ENCODE results near the gene SLC7A9.
"Not testable (repeated sequence)": the region's sequence is repeated elsewhere in the genome, so short reads cannot be mapped to it uniquely, and the experiment has no call there.

Gene SLC7A9

GRCh38 chr19:32869369-32869965, at the start of gene SLC7A9:
SLC7A9 (minus strand) TSS chr19:32869767; CDS start chr19:32868534, 1,233 bp downstream.
- DNase-seq, result no peak

- no peak for DNase-seq
These were observed 49.8 kb upstream of the SLC7A9 start for GRCh38 chr19:32919365-32919764.

DNA sequence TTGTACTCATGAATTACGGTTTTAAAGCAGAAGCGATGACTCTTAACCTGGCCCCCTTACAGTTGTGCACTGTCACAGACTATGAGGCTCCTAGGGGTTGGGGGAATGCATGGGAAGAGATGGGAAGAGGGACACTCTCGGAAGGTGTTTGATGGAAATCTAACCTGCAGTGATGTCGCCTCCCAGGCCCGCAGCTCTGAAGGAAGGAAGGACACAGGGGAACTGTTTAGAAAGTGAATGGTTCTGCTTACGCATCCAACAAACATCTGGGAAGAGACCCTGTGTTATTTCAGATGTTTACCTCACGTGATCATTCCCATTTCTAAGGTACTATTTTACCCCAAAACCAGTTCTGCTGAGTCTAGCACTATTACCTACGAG, 48.0 kb upstream of the SLC7A9 start:
- DNase-seq, result no peak

DNA sequence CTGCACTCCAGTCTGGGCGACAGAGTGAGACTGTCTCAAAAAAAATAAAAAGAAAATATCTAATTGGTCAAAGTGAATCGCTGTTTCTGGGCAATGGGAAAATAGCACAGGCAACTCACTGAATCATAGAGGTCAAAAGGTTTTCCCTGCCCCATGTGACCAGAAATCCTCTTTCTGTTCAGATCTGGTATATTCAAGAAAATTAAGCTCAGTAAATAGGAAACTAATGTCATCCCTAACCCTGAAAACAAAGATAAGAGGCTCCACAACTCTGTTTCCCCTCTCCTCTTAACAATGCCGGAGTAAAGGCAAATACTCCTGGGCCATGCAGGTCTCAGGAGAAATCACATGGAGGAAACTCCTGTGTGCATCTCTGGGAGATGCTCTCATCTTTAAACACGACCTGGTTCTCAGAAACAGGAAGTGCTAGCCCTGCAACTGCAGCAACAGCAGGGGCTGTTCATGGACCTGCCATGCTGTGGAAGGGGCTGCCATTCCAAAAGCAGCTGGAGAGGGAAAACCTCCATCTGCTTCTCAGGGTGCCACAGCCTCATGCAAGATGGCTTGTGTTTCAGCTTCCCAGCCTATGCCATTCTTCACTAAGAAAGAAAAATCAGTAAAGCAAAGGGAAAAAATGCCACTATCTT, 47.5 kb upstream of the SLC7A9 start:
- DNase-seq, result no peak

- DNase-seq, result no peak
These were observed 45.5 kb upstream of the SLC7A9 start for GRCh38 chr19:32914879-32915660.

GRCh38 chr19:32911467-32911866, 41.9 kb upstream of the SLC7A9 start:
- DNase-seq, result no peak

- no peak for DNase-seq
These were observed 41.3 kb upstream of the SLC7A9 start for GRCh38 chr19:32910874-32911273.

GRCh38 chr19:32910094-32910493, 40.5 kb upstream of the SLC7A9 start:
- DNase-seq, result no peak

- no peak for DNase-seq
These were observed 39.7 kb upstream of the SLC7A9 start for GRCh38 chr19:32909257-32909656.

GRCh38 chr19:32908641-32909190, 39.1 kb upstream of the SLC7A9 start:
- no peak for DNase-seq

DNA sequence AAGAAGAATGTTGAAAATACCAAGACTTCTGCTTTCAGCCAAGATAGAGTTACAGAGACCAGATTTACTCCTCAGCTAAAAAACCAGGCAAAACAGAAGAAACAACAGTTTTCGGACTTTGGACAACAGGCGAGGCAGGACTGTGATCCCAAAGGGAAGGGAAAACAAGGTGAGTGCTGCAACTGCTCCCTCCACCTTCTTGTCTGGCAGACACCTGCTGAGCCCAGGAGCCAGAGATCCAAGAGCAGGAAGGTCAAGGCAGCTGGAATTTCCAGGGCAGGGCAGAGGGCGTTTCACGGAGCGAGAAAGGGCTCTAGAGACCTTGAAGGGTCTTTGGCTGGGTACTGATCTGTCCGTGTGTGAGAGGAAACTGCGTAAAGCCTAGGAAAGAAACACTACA, 32.9 kb upstream of the SLC7A9 start:
- DNase-seq, result no peak

DNA sequence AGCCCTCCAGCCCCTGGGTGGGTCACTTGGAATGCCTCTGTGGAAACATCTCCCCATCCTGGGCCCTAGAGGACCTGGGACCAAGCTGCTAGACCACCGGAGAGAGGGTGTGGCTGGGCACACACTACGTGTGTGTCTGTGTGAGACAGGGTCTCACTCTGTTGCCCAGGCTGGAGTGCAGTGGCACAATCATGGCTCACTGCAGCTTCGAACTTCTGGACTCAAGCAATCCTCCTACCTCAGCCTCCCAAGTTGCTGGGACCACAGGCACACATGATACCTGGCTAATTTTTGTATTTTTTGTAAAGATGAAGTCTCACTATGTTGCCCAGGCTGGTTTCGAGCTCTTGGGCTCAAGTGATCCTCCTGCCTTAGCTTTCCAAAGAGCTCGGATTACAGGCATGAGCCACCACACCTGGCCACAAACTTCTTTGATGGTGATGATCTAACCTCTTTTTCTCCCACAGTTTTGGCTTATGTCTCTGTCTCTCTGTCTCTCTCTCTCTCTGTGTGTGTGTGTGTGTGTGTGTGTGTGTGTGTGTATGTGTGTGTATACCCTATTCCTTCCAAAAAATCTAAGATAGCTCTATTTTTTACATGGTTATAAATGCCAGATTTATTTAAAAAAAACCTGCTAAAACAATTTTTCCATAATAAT, 32.1 kb upstream of the SLC7A9 start:
- DNase-seq, result no peak

- DNase-seq, result no peak
These were observed 27.1 kb upstream of the SLC7A9 start for GRCh38 chr19:32896516-32897214.

- DNase-seq, result no peak
These were observed 25.8 kb upstream of the SLC7A9 start for GRCh38 chr19:32895384-32895783.

DNA sequence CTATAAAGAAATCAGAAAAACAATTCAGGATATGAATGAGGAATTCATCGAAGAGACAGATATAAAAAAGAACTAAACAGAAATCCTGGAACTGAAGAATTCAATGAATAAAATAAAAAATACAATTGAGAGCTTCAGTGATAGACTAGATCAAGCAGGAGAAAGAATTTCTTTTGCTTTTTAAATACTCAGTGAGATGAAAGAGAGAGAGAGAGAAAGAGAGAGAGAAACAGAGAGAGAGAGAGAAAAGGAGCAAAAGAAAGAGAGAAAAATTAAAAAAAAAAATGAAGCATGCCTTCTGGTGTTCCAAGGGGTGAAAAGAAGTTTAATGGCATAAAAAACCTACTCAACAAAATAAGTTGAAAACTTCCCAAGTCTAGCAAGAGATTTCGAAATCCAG, 22.0 kb upstream of the SLC7A9 start:
- DNase-seq, result no peak

DNA sequence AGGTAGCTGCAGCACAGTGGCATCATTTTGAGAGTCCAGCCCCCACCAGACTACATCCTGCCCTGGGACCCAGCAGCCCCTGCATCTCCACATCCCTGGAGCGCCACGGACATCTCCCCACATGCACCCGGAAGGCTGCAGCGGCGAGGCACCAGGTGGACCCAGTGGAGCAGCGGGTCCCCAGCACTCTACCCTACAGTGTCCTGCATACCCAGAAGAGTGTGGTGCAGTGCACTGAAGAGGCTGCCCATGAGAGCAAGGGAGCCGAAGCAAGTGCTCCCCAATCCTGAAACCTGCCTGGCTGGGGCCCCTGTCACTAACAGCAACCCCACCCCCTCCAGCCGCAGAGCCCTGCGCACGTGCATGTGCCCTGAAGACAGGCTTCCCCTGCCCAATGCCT, 21.3 kb upstream of the SLC7A9 start:
- no peak for DNase-seq

DNA sequence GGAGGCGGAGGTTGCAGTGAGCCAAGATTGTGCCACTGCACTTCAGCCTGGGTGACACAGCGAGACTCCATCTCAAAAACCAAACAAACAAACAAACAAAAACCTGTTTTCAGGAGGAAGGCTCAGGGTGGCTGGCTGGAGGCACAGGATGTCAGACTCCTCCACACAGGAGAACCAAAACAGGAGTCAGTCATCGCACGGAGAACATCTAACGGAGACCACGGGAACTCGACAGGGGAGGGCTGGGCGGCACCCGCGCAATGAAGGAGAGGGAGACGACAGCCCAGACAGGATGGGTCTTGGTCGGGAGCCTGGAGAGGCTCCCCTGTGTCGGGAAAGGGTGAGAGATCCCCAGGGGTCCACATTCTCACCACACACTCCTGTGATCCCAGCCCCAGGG, 20.8 kb upstream of the SLC7A9 start:
- no peak for DNase-seq

DNA sequence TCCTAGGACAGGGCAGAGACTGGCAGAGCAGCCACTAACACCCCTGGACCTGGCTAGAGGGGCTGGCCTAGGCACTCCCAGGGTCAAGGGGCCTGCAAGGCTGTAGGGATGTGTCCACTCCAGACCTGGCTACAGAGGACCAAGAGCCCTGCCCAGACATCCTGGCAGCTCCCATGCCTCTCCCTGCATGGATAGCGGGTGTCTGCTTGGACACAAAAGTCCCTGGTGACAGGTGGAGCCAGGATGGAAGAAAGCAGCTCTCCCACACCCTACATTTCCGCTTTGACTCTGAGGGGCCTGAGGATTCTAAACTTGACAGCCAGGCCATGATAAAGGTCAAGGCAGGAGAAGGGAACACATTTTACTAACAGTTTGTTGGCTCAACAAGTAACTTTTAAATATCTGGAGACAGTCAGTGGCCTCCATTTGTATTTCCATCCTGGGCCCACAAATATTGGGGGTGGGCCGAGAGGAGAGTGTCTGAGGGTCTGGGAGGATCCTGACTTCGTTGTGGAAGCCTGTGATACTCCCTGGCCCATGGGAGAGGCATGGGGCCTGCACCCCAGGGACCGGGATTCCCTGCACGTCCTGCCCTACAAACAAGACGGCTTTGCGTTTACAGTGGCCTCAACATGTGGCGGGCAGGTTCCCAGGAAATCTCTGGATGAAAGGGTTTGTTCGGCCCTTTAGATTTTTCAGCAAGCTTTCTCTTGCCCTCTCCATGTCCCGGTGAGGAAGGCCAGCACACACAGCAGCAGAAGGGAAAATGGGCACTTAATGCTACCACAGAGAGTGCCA, 19.8 kb upstream of the SLC7A9 start:
- DNase-seq, result no peak

GRCh38 chr19:32887572-32888215, 18.1 kb upstream of the SLC7A9 start:
- no peak for DNase-seq

DNA sequence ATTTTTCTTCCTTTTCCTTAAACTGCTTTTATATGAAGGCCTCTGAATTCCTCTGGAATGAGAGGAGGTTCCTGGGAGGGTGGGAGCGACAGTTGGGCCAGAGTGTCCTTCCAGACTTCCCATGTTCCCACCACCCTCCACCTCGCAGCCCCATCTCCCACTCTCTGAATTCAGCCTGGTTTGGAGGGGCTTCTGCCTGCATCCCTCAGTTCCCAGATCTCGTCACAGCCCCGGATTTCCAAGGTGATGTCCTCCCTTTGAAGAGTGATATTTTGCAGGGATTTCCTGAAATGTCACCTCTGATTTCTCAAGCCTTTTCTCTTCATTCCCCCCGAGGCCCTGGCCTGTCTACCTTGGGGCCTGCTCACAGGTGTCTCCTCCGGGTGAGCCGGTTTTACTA, 16.7 kb upstream of the SLC7A9 start:
- no peak for DNase-seq

GRCh38 chr19:32885255-32885654, 15.7 kb upstream of the SLC7A9 start:
- DNase-seq, result not testable (repeated sequence)

All from activated naive CD4-positive, alpha-beta T cell (primary cell).